KMS-11 (cell line): ENCODE results near the gene CCDC54.

ENCODE experiments used
- H2AFZ ChIP-seq: fragments of 200-600 bp; sonication (generic); 2 replicates; pipeline ENCODE4 v1.6.1; 2016; ENCODE audit warnings: antibody characterized with exemption, mixed run types, low read depth
- H3K27ac ChIP-seq: fragments of 200-600 bp; sonication (generic); 2 replicates; pipeline ENCODE4 v1.6.1; 2016; ENCODE audit warnings: mild to moderate bottlenecking, mixed run types
- H3K27me3 ChIP-seq: fragments of 200-600 bp; sonication (generic); 2 replicates; pipeline ENCODE4 v1.6.1; 2017; ENCODE audit warnings: mild to moderate bottlenecking, low read depth, mixed run types, moderate library complexity; ENCODE audit not compliant: insufficient read depth
- H3K36me3 ChIP-seq: fragments of 200-600 bp; sonication (generic); 2 replicates; pipeline ENCODE4 v1.6.1; 2017; ENCODE audit warnings: mild to moderate bottlenecking, mixed run types; ENCODE audit not compliant: insufficient read depth
- H3K4me1 ChIP-seq: fragments of 200-600 bp; sonication (generic); 2 replicates; pipeline ENCODE4 v1.6.1; 2016; ENCODE audit warnings: mild to moderate bottlenecking, low read depth, mixed run types; ENCODE audit not compliant: poor library complexity, severe bottlenecking
- H3K4me2 ChIP-seq: fragments of 200-600 bp; sonication (generic); 2 replicates; pipeline ENCODE4 v1.7.0; 2016; ENCODE audit warnings: mild to moderate bottlenecking, mixed run types
- H3K4me3 ChIP-seq: fragments of 200-600 bp; sonication (generic); IDR thresholded peaks from 2 replicates; pipeline ENCODE4 v1.6.1; 2017; ENCODE audit warnings: low read depth, low read length, mixed read lengths; ENCODE audit not compliant: insufficient read depth
- H3K79me2 ChIP-seq: fragments of 200-600 bp; sonication (generic); 2 replicates; pipeline ENCODE4 v1.6.1; 2016; ENCODE audit warnings: low read depth, mixed run types; ENCODE audit not compliant: insufficient read depth
- H3K9ac ChIP-seq: fragments of 200-600 bp; sonication (generic); 2 replicates; pipeline ENCODE4 v1.6.1; 2016; ENCODE audit warnings: mild to moderate bottlenecking, mixed run types
- H4K20me1 ChIP-seq: fragments of 200-600 bp; sonication (generic); 2 replicates; pipeline ENCODE4 v1.6.1; 2016; ENCODE audit warnings: mild to moderate bottlenecking, mixed run types; ENCODE audit not compliant: insufficient read depth
- TF ChIP-seq, protein P1 (sequence below): fragments of 200-600 bp; sonication (generic); conservative IDR thresholded peaks from 2 replicates; pipeline ENCODE4 v1.6.1; 2017; ENCODE audit warnings: low read depth, mild to moderate bottlenecking, antibody characterized with exemption, low read length, moderate library complexity, mixed read lengths

Gene CCDC54

DNA sequence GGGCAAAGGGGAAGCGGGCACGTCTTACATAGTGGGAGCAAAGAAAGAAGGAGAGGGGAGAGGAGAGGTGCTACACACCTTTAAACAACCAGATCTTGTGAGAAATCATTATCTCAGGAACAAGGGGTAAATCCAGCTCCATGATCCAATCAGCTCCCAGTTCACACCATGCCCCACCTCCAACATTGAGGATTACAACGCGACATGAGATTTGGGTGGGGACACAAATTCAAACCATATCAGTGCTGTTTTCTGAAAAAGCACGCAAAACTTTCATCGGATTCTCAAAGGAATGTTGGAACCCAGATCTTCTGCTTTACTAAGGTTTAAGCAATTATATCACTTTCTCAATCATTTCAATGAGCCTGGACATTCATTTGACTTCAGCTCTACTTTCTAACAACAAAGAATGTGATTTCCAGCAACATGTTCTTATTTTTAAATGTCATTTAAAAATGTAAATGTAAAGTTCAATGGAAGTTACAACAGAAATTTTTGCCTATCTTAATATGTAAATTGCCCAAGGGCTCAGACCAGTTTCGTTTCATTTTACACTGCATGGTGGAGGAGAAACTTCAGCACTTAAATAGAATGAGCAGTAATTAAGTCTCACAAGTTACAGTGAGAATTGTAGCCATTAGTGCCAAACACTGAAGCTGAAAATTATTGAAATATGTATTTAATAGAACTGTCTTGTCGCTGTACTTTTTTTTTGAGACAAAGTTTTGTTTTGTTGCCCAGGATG, 8.4 kb upstream of the CCDC54 start:
- H2AFZ ChIP-seq = no peak overlapping the region
- no peak overlapping the region for H3K4me2 ChIP-seq
- H3K4me1 ChIP-seq = no peaks in the 10 kb centered on the region
- no peaks in the 10 kb centered on the region for H3K36me3 ChIP-seq
- H3K9ac ChIP-seq = no peak overlapping the region
- no peak overlapping the region for H3K4me3 ChIP-seq
- H3K27me3 ChIP-seq = no peaks in the 10 kb centered on the region
- H4K20me1 ChIP-seq = no peaks in the 10 kb centered on the region
- TF ChIP-seq, protein P1, sequence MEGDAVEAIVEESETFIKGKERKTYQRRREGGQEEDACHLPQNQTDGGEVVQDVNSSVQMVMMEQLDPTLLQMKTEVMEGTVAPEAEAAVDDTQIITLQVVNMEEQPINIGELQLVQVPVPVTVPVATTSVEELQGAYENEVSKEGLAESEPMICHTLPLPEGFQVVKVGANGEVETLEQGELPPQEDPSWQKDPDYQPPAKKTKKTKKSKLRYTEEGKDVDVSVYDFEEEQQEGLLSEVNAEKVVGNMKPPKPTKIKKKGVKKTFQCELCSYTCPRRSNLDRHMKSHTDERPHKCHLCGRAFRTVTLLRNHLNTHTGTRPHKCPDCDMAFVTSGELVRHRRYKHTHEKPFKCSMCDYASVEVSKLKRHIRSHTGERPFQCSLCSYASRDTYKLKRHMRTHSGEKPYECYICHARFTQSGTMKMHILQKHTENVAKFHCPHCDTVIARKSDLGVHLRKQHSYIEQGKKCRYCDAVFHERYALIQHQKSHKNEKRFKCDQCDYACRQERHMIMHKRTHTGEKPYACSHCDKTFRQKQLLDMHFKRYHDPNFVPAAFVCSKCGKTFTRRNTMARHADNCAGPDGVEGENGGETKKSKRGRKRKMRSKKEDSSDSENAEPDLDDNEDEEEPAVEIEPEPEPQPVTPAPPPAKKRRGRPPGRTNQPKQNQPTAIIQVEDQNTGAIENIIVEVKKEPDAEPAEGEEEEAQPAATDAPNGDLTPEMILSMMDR = no peak
- H3K27ac ChIP-seq = no peak overlapping the region
- H3K79me2 ChIP-seq = no peaks in the 10 kb centered on the region

DNA sequence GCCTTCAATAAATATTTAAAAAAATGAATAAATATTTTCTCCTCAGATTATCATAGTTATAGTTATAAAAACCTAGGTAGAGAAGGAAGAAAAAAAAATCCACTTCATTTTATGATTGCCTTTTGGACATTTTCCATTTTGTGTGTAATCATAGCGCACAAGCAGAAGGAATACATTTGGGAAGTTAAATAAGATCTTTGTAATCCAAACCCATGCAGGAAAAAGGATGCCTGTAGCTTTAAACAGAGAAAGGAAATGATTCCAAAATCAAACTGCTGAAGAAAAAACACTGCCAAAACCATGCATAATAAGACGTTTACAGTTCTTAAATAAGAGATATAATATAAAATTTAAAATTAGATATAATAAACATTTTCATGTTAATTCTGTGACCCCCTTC, 7.4 kb upstream of the CCDC54 start:
- H4K20me1 ChIP-seq = no peaks in the 10 kb centered on the region
- TF ChIP-seq, protein P1 = no peak
- no peak overlapping the region for H3K9ac ChIP-seq
- no peak overlapping the region for H2AFZ ChIP-seq
- H3K4me1 ChIP-seq = no peaks in the 10 kb centered on the region
- H3K27ac ChIP-seq = no peak overlapping the region
- H3K36me3 ChIP-seq = no peaks in the 10 kb centered on the region
- no peak overlapping the region for H3K4me3 ChIP-seq
- no peaks in the 10 kb centered on the region for H3K27me3 ChIP-seq
- H3K79me2 ChIP-seq = no peaks in the 10 kb centered on the region
- no peak overlapping the region for H3K4me2 ChIP-seq

DNA sequence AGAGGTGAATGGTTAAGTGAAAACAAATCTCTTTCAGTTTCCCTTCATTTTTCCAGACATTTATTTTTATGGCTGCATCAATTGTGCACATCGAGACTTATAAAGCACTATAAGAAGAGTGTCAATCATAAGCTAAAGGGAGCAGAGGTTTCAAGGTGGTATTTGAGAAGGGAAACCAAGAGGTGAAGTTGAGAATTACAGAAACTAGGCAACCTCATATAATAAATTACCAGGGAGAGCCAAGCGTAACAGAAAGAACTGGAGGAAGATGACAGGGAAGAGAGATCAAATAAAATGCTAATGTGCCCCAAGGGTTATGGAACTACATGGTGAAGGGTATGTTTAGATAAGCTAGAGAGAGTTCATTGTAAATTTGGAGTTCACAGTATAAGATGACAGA, 6.3 kb upstream of the CCDC54 start:
- Histone ChIP-seq H3K27ac (no peak overlapping the region), H3K79me2 (no peaks in the 10 kb centered on the region), H2AFZ (no peak overlapping the region), H3K27me3 (no peaks in the 10 kb centered on the region), H3K9ac (no peak overlapping the region), H4K20me1 (no peaks in the 10 kb centered on the region), H3K4me2 (no peak overlapping the region), H3K4me3 (no peak overlapping the region), H3K4me1 (no peaks in the 10 kb centered on the region), H3K36me3 (no peaks in the 10 kb centered on the region)
- TF ChIP-seq, protein P1 = no peak

DNA sequence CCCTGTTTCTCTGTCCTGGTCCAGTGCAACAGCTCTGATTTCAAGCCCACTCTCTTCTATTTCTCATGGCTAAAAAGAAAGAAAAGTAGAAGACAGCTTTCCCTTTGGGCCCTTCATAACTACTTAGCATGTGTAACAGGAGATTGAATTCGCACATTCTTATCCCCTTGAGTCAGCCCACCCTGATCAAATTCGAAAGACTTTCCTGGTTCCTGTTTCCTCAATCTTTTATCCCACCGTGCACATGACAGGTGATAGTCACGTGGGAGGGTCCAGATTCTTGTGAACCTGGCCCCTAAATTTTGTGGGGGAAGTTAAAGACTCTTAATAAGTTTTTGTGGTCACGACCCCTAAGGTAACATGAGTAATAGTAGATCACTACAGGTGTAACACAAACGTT, 4.7 kb upstream of the CCDC54 start:
- Histone ChIP-seq H3K79me2 (no peaks in the 10 kb centered on the region), H3K4me1 (no peaks in the 10 kb centered on the region), H4K20me1 (no peaks in the 10 kb centered on the region), H3K27ac (no peak overlapping the region), H3K4me3 (no peak overlapping the region), H3K27me3 (no peaks in the 10 kb centered on the region), H3K36me3 (no peaks in the 10 kb centered on the region), H3K4me2 (no peak overlapping the region), H3K9ac (no peak overlapping the region), H2AFZ (no peak overlapping the region)
- TF ChIP-seq, protein P1 = no peak
